H9 (cell line): Measurements from ENCODE around the gene C1QTNF6. TPM values are rescaled to one million over a fixed set of nuclear protein-coding genes. Genes with fewer than 3 reads are reported as not detected.

Experiments used
- DNase-seq: peaks from one replicate; pipeline ENCODE4 v3.0.0-alpha.2; 2017
- H2AFZ ChIP-seq: one replicate; pipeline ENCODE4 v1.6.1; 2013; ENCODE audit warnings: mild to moderate bottlenecking, low read length, control low read depth, moderate library complexity
- H2AK5ac ChIP-seq: 2 replicates; pipeline ENCODE4 v1.6.1; 2013; ENCODE audit warnings: low read length, control low read depth, mixed read lengths; ENCODE audit not compliant: insufficient read length
- H2BK120ac ChIP-seq: one replicate; pipeline ENCODE4 v1.6.1; 2013; ENCODE audit warnings: low read depth, mild to moderate bottlenecking, low read length, control low read depth, inconsistent platforms; ENCODE audit not compliant: poor library complexity, severe bottlenecking
- H2BK12ac ChIP-seq: 2 replicates; pipeline ENCODE4 v1.6.1; 2013; ENCODE audit warnings: low read length, control low read depth, mixed read lengths, low read depth; ENCODE audit not compliant: insufficient read length
- H2BK15ac ChIP-seq: 2 replicates; pipeline ENCODE4 v1.6.1; 2013; ENCODE audit warnings: low read depth, low read length, control low read depth
- H2BK20ac ChIP-seq: one replicate; pipeline ENCODE4 v1.6.1; 2013; ENCODE audit warnings: low read depth, mild to moderate bottlenecking, low read length, control low read depth, inconsistent platforms; ENCODE audit not compliant: poor library complexity, severe bottlenecking
- H2BK5ac ChIP-seq: 2 replicates; pipeline ENCODE4 v1.6.1; 2013; ENCODE audit warnings: low read length, control low read depth, mixed read lengths; ENCODE audit not compliant: insufficient read length
- H3K14ac ChIP-seq: 2 replicates; pipeline ENCODE4 v1.6.1; 2013; ENCODE audit warnings: low read length, control low read depth; ENCODE audit not compliant: insufficient read depth
- H3K18ac ChIP-seq: 2 replicates; pipeline ENCODE4 v1.6.1; 2013; ENCODE audit warnings: low read depth, mild to moderate bottlenecking, mixed read lengths, low read length, control low read depth; ENCODE audit not compliant: insufficient read length
- H3K23ac ChIP-seq: 2 replicates; pipeline ENCODE4 v1.6.1; 2013; ENCODE audit warnings: low read length, control low read depth, mixed read lengths, low read depth; ENCODE audit not compliant: insufficient read length
- H3K23me2 ChIP-seq: 2 replicates; pipeline ENCODE4 v1.6.1; 2013; ENCODE audit warnings: low read depth, mild to moderate bottlenecking, mixed read lengths, low read length, control low read depth; ENCODE audit not compliant: insufficient read length, poor library complexity, severe bottlenecking
- H3K27ac ChIP-seq: 2 replicates; pipeline ENCODE4 v1.5.1; 2013; ENCODE audit warnings: low read length, control low read depth, mixed read lengths, low read depth; ENCODE audit not compliant: insufficient read length
- H3K27me3 ChIP-seq: 2 replicates; pipeline ENCODE4 v1.6.1; 2013; ENCODE audit warnings: low read length, control low read depth, inconsistent platforms; ENCODE audit not compliant: insufficient read depth
- H3K4ac ChIP-seq: 2 replicates; pipeline ENCODE4 v1.6.1; 2013; ENCODE audit warnings: low read depth, mild to moderate bottlenecking, control low read depth, inconsistent platforms, low read length, moderate library complexity
- H3K4me1 ChIP-seq: 2 replicates; pipeline ENCODE4 v1.6.1; 2013; ENCODE audit warnings: low read length, control low read depth, inconsistent platforms; ENCODE audit not compliant: insufficient read depth
- H3K4me2 ChIP-seq: 2 replicates; pipeline ENCODE4 v1.6.1; 2013; ENCODE audit warnings: low read length, control low read depth, mixed read lengths; ENCODE audit not compliant: insufficient read length, insufficient read depth
- H3K56ac ChIP-seq: 2 replicates; pipeline ENCODE4 v1.6.1; 2013; ENCODE audit warnings: low read depth, mild to moderate bottlenecking, mixed read lengths, low read length, control low read depth; ENCODE audit not compliant: insufficient read length
- H3K79me1 ChIP-seq: 2 replicates; pipeline ENCODE4 v1.6.1; 2013; ENCODE audit warnings: low read depth, mild to moderate bottlenecking, moderate library complexity, low read length, control low read depth, inconsistent platforms; ENCODE audit not compliant: insufficient read depth, poor library complexity, severe bottlenecking
- H3K79me2 ChIP-seq: 2 replicates; pipeline ENCODE4 v1.6.1; 2013; ENCODE audit warnings: low read length, control low read depth, inconsistent platforms; ENCODE audit not compliant: insufficient read depth
- H3K9ac ChIP-seq: 2 replicates; pipeline ENCODE4 v1.6.1; 2013; ENCODE audit warnings: low read length, control low read depth, mixed read lengths; ENCODE audit not compliant: insufficient read length; ENCODE audit errors: extremely low read depth
- H3K9me3 ChIP-seq: one replicate; pipeline ENCODE4 v1.6.1; 2013; ENCODE audit warnings: low read depth, low read length, inconsistent platforms; ENCODE audit not compliant: control insufficient read depth
- H3T11ph ChIP-seq: one replicate; pipeline ENCODE4 v1.6.1; 2013; ENCODE audit warnings: mild to moderate bottlenecking, low read length, control low read depth, inconsistent platforms
- H4K20me1 ChIP-seq: one replicate; pipeline ENCODE4 v1.6.1; 2013; ENCODE audit not compliant: control insufficient read depth, insufficient read length, insufficient read depth
- H4K5ac ChIP-seq: 2 replicates; pipeline ENCODE4 v1.6.1; 2013; ENCODE audit warnings: low read depth, mild to moderate bottlenecking, mixed read lengths, low read length, control low read depth; ENCODE audit not compliant: insufficient read length
- H4K8ac ChIP-seq: replicated peaks from 2 replicates; pipeline ENCODE4 v1.6.1; 2013; ENCODE audit warnings: low read length, control low read depth, mixed read lengths, low read depth; ENCODE audit not compliant: insufficient read length
- H4K91ac ChIP-seq: 2 replicates; pipeline ENCODE4 v1.6.1; 2013; ENCODE audit warnings: low read depth, mild to moderate bottlenecking, moderate library complexity, mixed read lengths, low read length, control low read depth; ENCODE audit not compliant: insufficient read length
- H3K27ac Mint-ChIP-seq, 3 experiments: 2 replicates in 2 of 3; 3 replicates in 1 of 3; pipeline ENCODE4 v1.8.0; 2020 to 2021; ENCODE audit warnings: mixed read lengths in 3 of 3, mild to moderate bottlenecking in 1 of 3, moderate library complexity in 1 of 3
- H3K27me3 Mint-ChIP-seq: 2 replicates; pipeline ENCODE4 v1.8.0; 2021; ENCODE audit warnings: low read depth, mild to moderate bottlenecking, moderate library complexity, mixed read lengths
- H3K36me3 Mint-ChIP-seq, 3 experiments: 2 replicates in 2 of 3; 3 replicates in 1 of 3; pipeline ENCODE4 v1.8.0; 2020 to 2021; ENCODE audit warnings: low read depth in 3 of 3, mixed read lengths in 3 of 3; ENCODE audit not compliant: insufficient read depth in 1 of 3
- H3K4me1 Mint-ChIP-seq, 2 experiments: 2 replicates each; pipeline ENCODE4 v1.8.0; 2020; ENCODE audit warnings: mixed read lengths in 2 of 2
- H3K4me3 Mint-ChIP-seq, 2 experiments: 2 replicates in 1 of 2; 3 replicates in 1 of 2; pipeline ENCODE4 v1.8.0; 2020 to 2021; ENCODE audit warnings: mild to moderate bottlenecking in 2 of 2, mixed read lengths in 2 of 2, moderate library complexity in 1 of 2
- H3K9me3 Mint-ChIP-seq, 2 experiments: 2 replicates in 1 of 2; 3 replicates in 1 of 2; pipeline ENCODE4 v1.8.0; 2020; ENCODE audit warnings: mild to moderate bottlenecking in 2 of 2, mixed read lengths in 2 of 2, moderate library complexity in 1 of 2
- CTCF ChIP-seq: fragments of 200-600 bp; sonication (generic); conservative IDR thresholded peaks from 3 replicates; pipeline ENCODE4 v1.8.0; 2021; ENCODE audit warnings: antibody characterized with exemption, mild to moderate bottlenecking
- WGBS: extraction: QIAGEN DNeasy Blood & Tissue Kit; methylation state at CpG from one replicate; pipeline ENCODE4 v1.1.7; 2013; ENCODE audit warnings: missing lambda C conversion rate, low lambda C conversion rate, mixed read lengths; ENCODE audit not compliant: insufficient read length; ENCODE audit errors: extremely low coverage; 5-methylcytosine and 5-hydroxymethylcytosine counted together
- total RNA-seq: library from RNA; stranded (reverse); gene quantifications from 2 replicates; pipeline ENCODE4 v1.2.1, GENCODE V29; 2021

The C1QTNF6 gene
- total RNA-seq, 1 experiment from 2014 or later: 5.0 TPM

GRCh38 chr22:37154925-37155712 lies 32.9 kb downstream of the C1QTNF6 start:
- Histone ChIP-seq H2BK120ac (no peak overlapping the region), H3K4me2 (no peak overlapping the region), H4K5ac (no peak overlapping the region), H3K79me1 (no peaks in the 10 kb centered on the region), H2BK15ac (no peak overlapping the region), H2BK12ac (no peak overlapping the region), H3K9me3 (no peaks in the 10 kb centered on the region), H4K8ac (no peak overlapping the region), H3K14ac (no peak overlapping the region), H3K27me3 (no peaks in the 10 kb centered on the region), H3K9ac (no peak overlapping the region), H2AK5ac (no peak overlapping the region), H2BK5ac (no peak overlapping the region), H2AFZ (no peak overlapping the region), H4K20me1 (no peaks in the 10 kb centered on the region), H3K56ac (no peak overlapping the region), H2BK20ac (no peak overlapping the region), H3K4me1 (no peaks in the 10 kb centered on the region; the same call in 1 of the 2 replicates), H3K27ac (no peak overlapping the region), H4K91ac (no peak overlapping the region), H3K79me2 (no peaks in the 10 kb centered on the region), H3K4ac (no peak overlapping the region), H3T11ph (no peak overlapping the region), H3K18ac (no peak overlapping the region), H3K23ac (no peak overlapping the region), H3K23me2 (no peaks in the 10 kb centered on the region)
- H3K36me3 Mint-ChIP-seq: peaks cover 0 to 7% (median 0%) of the 10 kb centered on the region in 3 experiments; a peak in 3 of 7 replicates
- H3K27me3 Mint-ChIP-seq: peaks cover 47% of the 10 kb centered on the region
- peaks cover 0 to 18% of the 10 kb centered on the region in 2 experiments; a peak in 2 of 5 replicates for H3K9me3 Mint-ChIP-seq
- 100% methylated on average over 1 of the region's 7 CpGs for WGBS
- no peak for TF ChIP-seq CTCF
- no peak overlapping the region; a peak in 1 of 7 replicates for H3K27ac Mint-ChIP-seq
- no peak overlapping the region for H3K4me3 Mint-ChIP-seq
- peaks cover 5% of the 10 kb centered on the region in 2 experiments for H3K4me1 Mint-ChIP-seq
- DNase-seq: no peak
